Small intestine (tissue), 7 donors: Measurements from ENCODE around the gene ZNF451. TPM values are rescaled to one million over a fixed set of nuclear protein-coding genes. Genes with fewer than 3 reads are reported as not detected.

Experiments used
- DNase-seq, 2 donors: peaks; one replicate each; pipeline versions ENCODE4 v3.0.0 to v3.0.0-alpha.2; 2013
- FAIRE-seq: peaks from 2 replicates; lab custom pipeline; 2012; peaks lifted over from hg19 to GRCh38; lab: Jason Lieb, UNC
- H3K27ac ChIP-seq, 3 donors: one replicate each; pipeline ENCODE4 v1.5.1; 2013; ENCODE audit warnings: low read length in 2 of 3, mild to moderate bottlenecking in 2 of 3, control low read depth in 1 of 3, inconsistent platforms in 1 of 3, low read depth in 1 of 3, moderate library complexity in 1 of 3
- H3K27me3 ChIP-seq, 3 donors: one replicate each; pipeline ENCODE4 v1.6.1; 2013; ENCODE audit warnings: low read length in 3 of 3, inconsistent platforms in 1 of 3; ENCODE audit not compliant: control insufficient read depth in 3 of 3, insufficient read depth in 3 of 3
- H3K36me3 ChIP-seq, 3 donors: one replicate each; pipeline ENCODE4 v1.6.1; 2013; ENCODE audit warnings: low read length in 3 of 3, inconsistent platforms in 1 of 3, low read depth in 1 of 3, mild to moderate bottlenecking in 1 of 3, moderate library complexity in 1 of 3; ENCODE audit not compliant: control insufficient read depth in 3 of 3, insufficient read depth in 2 of 3
- H3K4me1 ChIP-seq, 3 donors: one replicate each; pipeline ENCODE4 v1.6.1; 2013; ENCODE audit warnings: low read length in 2 of 3, inconsistent platforms in 1 of 3, low read depth in 1 of 3, mild to moderate bottlenecking in 1 of 3, moderate library complexity in 1 of 3; ENCODE audit not compliant: control insufficient read depth in 3 of 3, insufficient read depth in 2 of 3
- H3K4me3 ChIP-seq, 3 donors: one replicate each; pipeline ENCODE4 v1.5.1; 2013; ENCODE audit warnings: low read length in 3 of 3, control low read depth in 1 of 3, inconsistent platforms in 1 of 3, low read depth in 1 of 3, mild to moderate bottlenecking in 1 of 3, moderate library complexity in 1 of 3
- H3K9me3 ChIP-seq, 2 donors: one replicate each; pipeline ENCODE4 v1.6.1; 2013; ENCODE audit warnings: low read depth in 1 of 2, low read length in 1 of 2; ENCODE audit not compliant: control insufficient read depth in 2 of 2, insufficient read depth in 1 of 2
- WGBS, 3 donors: extraction: QIAGEN DNeasy Blood & Tissue Kit; methylation state at CpG; one replicate each; pipeline ENCODE4 v1.1.7; 2013; 5-methylcytosine and 5-hydroxymethylcytosine counted together
- polyA plus RNA-seq, 4 donors: library from polyadenylated mRNA; stranded (reverse) in 3 of 4; unstranded in 1 of 4; fragments of 200-250 nt in 3 of 4; fragments of 120-200 nt in 1 of 4; gene quantifications; one replicate each; pipeline versions ENCODE4 v1.2.1 to v1.2.3, GENCODE V29; 2013
- donor health status: healthy with polysubstance abuse.
- donor health status: control.
- donor health status: control.
- donor health status: Bipolar disorder and iron deficiency.
- donor health status: healthy.

The ZNF451 gene
- polyA plus RNA-seq, 4 donors, result 7.3 to 27.7 (median 8.5) TPM

- peaks cover 0 to 5% (median 2%) of the 10 kb centered on the region in 3 donors for H3K36me3 ChIP-seq
- no peak for DNase-seq
Observed at GRCh38 chr6:57163956-57164355, 74.0 kb downstream of the ZNF451 start.

GRCh38 chr6:57165080-57165479, 75.1 kb downstream of the ZNF451 start:
- H3K27me3 ChIP-seq, result no peaks in the 10 kb centered on the region
- H3K36me3 ChIP-seq, result peaks cover 0 to 5% (median 2%) of the 10 kb centered on the region in 3 donors
- H3K27ac ChIP-seq, result no peak overlapping the region
- H3K4me1 ChIP-seq, result no peaks in the 10 kb centered on the region
- H3K9me3 ChIP-seq, result no peaks in the 10 kb centered on the region
- no peak overlapping the region for H3K4me3 ChIP-seq
- DNase-seq (no peak), FAIRE-seq (no peak)
- WGBS, 3 donors, result 93 to 96% (median 95%) methylated on average over 1 of the region's 1 CpG

More at GRCh38 chr6:57163956-57164355, 74.0 kb downstream of the ZNF451 start:
- H3K27ac ChIP-seq, result no peak overlapping the region
- no peaks in the 10 kb centered on the region for H3K9me3 ChIP-seq
- no peaks in the 10 kb centered on the region for H3K4me1 ChIP-seq
- FAIRE-seq, result no peak
- WGBS, 3 donors, result 94 to 99% (median 96%) methylated on average over 2 of the region's 2 CpGs
- H3K4me3 ChIP-seq, result no peak overlapping the region
- H3K27me3 ChIP-seq, result no peaks in the 10 kb centered on the region

DNA sequence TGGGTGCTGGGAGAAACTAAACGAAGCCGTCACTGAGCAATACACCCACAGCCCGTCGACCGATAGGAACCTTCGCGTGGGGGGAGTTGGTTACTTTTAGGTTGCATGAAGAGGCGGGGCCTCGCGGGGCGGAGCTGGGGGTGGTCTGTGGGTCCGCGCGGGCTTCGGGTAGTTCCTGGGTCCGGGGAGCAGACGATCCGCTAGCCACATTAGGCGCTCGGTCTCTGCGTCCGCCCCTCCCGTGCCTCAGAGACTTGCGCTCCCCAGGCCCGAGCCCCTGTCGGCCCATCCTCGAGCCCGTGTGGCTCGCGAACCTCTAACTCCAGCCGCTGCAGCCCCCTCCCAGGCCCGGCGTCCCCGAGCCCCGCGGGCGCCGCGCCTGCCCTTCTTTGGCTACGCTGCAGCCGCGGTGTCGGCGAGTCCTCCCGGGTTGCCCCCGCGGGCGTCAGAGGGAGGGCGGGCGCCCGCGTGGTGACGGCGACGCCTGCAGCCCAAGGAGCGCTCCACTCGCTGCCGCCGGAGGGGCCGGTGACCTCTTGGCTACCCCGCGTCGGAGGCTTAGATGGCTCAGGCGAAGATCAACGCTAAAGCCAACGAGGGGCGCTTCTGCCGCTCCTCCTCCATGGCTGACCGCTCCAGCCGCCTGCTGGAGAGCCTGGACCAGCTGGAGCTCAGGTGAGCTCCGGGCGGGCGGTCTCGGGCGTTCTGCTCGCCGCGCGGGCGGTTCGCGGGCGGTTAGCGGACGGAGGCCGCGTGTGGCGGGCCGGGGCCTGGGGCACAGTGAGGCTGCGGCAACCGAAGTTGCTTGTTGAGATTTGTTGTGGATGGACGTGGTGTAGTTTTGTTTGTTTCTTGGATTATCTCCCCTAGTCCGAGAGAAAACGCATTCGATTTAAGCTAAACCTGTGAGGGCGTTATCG, 82.4 kb downstream of the ZNF451 start, which contains the start of gene BAG2:
BAG2 (plus strand) TSS at position 191 of the 920 bp plus-strand sequence; CDS start at position 563, 372 bp downstream.
- no peaks in the 10 kb centered on the region for H3K36me3 ChIP-seq
- H3K4me1 ChIP-seq, result peaks cover 0 to 2% (median 0%) of the 10 kb centered on the region in 3 donors
- peaks cover 0 to 14% (median 0%) of the 10 kb centered on the region in 3 donors for H3K27me3 ChIP-seq
- peak within 1 kb of the TSS; percentile 42 to 86 (median 46) for H3K27ac ChIP-seq
- peak; percentile 54 to 84 for DNase-seq
- H3K4me3 ChIP-seq, result peak within 1 kb of the TSS; percentile 55 to 62 (median 62)
- WGBS, 3 donors, result 0 to 1% (median 0%) methylated on average over 70 to 97 of the region's 97 CpGs
- no peaks in the 10 kb centered on the region for H3K9me3 ChIP-seq
- FAIRE-seq, result no peak

- H3K4me3 ChIP-seq, result peak overlapping the region; percentile 55 to 62 (median 62)
- FAIRE-seq (no peak), DNase-seq (peak; percentile 8 to 36)
- peak overlapping the region in 1 of 3 donors; percentile 86 for H3K27ac ChIP-seq
- WGBS, 3 donors, result 7 to 11% (median 10%) methylated on average over 19 of the region's 19 CpGs
- no peaks in the 10 kb centered on the region for H3K36me3 ChIP-seq
- H3K9me3 ChIP-seq, result no peaks in the 10 kb centered on the region
- peaks cover 0 to 2% (median 0%) of the 10 kb centered on the region in 3 donors for H3K4me1 ChIP-seq
- peaks cover 0 to 14% (median 0%) of the 10 kb centered on the region in 3 donors for H3K27me3 ChIP-seq
Observed at GRCh38 chr6:57173056-57173885, 83.3 kb downstream of the ZNF451 start.

- Histone ChIP-seq H3K9me3 (no peaks in the 10 kb centered on the region), H3K27me3 (peaks cover 0 to 14% (median 0%) of the 10 kb centered on the region in 3 donors), H3K36me3 (no peaks in the 10 kb centered on the region), H3K4me3 (peak overlapping the region in 1 of 3 donors; percentile 55), H3K4me1 (peaks cover 0 to 2% (median 0%) of the 10 kb centered on the region in 3 donors), H3K27ac (no peak overlapping the region)
- DNase-seq, result no peak
- no peak for FAIRE-seq
- WGBS, 3 donors, result 61 to 70% (median 69%) methylated on average over 5 of the region's 5 CpGs
Observed at GRCh38 chr6:57173886-57174510, 84.0 kb downstream of the ZNF451 start.

DNA sequence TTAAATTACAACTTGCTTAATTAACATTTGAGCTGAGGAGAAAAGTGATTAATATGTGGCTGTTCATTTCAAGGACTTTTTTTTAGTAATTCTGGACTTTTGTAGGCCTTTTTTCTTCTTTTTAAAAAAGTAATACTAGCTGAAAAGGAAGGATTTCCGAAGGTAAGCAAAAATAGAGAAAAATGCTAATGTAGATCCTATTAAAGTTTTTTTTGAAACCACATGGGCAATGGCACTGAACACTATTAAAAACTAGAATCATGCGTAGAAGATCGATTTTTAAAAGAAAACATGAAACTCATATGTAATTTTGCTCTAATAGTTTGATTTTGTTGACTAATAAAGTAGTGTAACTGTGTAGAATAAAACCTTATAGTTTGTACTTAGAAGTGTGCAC, 84.5 kb downstream of the ZNF451 start:
- Histone ChIP-seq H3K9me3 (no peaks in the 10 kb centered on the region), H3K27me3 (peaks cover 0 to 14% (median 0%) of the 10 kb centered on the region in 3 donors), H3K27ac (no peak overlapping the region), H3K4me1 (peaks cover 0 to 2% (median 0%) of the 10 kb centered on the region in 3 donors), H3K4me3 (no peak overlapping the region), H3K36me3 (no peaks in the 10 kb centered on the region)
- 83 to 92% (median 89%) methylated on average over 3 of the region's 3 CpGs for WGBS, 3 donors
- FAIRE-seq, result no peak
- no peak for DNase-seq

DNA sequence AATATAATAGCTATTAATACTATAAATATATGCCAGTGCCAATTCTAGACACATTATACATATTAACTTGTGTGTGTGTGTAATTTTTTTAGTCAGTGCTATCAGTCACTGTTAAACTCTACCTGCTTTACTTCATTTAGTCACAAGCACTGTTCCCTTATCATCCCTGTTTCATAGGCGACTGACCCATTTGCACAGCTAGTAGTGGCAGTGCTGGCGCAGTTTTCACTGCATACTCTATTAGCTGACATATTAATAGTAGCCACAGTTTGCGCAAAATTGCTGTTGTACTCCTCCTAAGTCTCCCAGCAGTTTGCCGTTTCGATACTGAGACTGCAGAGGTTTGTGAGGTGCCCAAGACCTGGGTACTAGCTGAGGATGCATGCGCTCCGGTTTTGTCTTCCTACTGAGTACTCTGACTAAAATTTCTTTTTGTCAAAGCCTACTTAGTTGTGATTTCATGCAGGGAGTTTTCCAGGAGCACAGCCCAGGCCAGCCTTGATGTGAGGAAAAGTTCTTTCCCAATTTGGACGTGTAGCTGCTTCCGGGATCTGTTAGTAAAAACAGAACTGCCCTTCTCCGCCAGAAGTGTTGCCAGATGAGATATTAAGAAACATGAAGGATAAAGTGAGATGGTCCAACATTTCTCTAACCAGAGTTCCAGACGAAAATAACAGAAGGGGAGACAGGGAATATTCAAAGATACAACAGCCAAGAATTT, 87.7 kb downstream of the ZNF451 start:
- Histone ChIP-seq H3K27me3 (peaks cover 0 to 14% (median 0%) of the 10 kb centered on the region in 3 donors), H3K9me3 (no peaks in the 10 kb centered on the region), H3K4me3 (no peak overlapping the region), H3K36me3 (peaks cover 0 to 2% (median 0%) of the 10 kb centered on the region in 3 donors), H3K4me1 (peaks cover 0 to 2% (median 0%) of the 10 kb centered on the region in 3 donors), H3K27ac (peak overlapping the region in 1 of 3 donors; percentile 22)
- FAIRE-seq (no peak), DNase-seq (no peak)
- whole genome bisulfite sequencing, 3 donors, result 81 to 91% (median 90%) methylated on average over 11 of the region's 11 CpGs
